Measurements from ENCODE around the gene RTN4IP1.
"Not testable (repeated sequence)": the region's sequence is repeated elsewhere in the genome, so short reads cannot be mapped to it uniquely, and the experiment has no call there.

The RTN4IP1 gene

GRCh38 chr6:106629103-106629858, at the start of gene RTN4IP1, which contains the start of gene QRSL1:
TSS of gene RTN4IP1 (minus strand) at chr6:106629498. CDS start at chr6:106629021, 477 bp downstream.
TSS of gene QRSL1 (plus strand) at chr6:106629578. CDS start at chr6:106629682, 104 bp downstream.
- peak; percentile 85 for DNase-seq

GRCh38 chr6:106677282-106677681, 48.0 kb upstream of the RTN4IP1 start:
- no peak for DNase-seq

GRCh38 chr6:106674541-106675229, 45.4 kb upstream of the RTN4IP1 start:
- DNase-seq, result no peak

GRCh38 chr6:106671651-106672050, 42.4 kb upstream of the RTN4IP1 start:
- no peak for DNase-seq

- DNase-seq, result no peak
These were observed 40.9 kb upstream of the RTN4IP1 start for GRCh38 chr6:106670236-106670635.

GRCh38 chr6:106667022-106667402, 37.7 kb upstream of the RTN4IP1 start:
- DNase-seq, result no peak

- DNase-seq, result no peak
These were observed 37.2 kb upstream of the RTN4IP1 start for GRCh38 chr6:106666282-106667021.

GRCh38 chr6:106662458-106662857, 33.2 kb upstream of the RTN4IP1 start:
- no peak for DNase-seq

- no peak for DNase-seq
These were observed 30.6 kb upstream of the RTN4IP1 start for GRCh38 chr6:106659859-106660258.

GRCh38 chr6:106658469-106658868, 29.2 kb upstream of the RTN4IP1 start:
- no peak for DNase-seq

- DNase-seq, result no peak
These were observed 19.5 kb upstream of the RTN4IP1 start for GRCh38 chr6:106648651-106649308.

- DNase-seq, result no peak
These were observed 13.8 kb upstream of the RTN4IP1 start for GRCh38 chr6:106643061-106643460.

- no peak for DNase-seq
These were observed 13.2 kb upstream of the RTN4IP1 start for GRCh38 chr6:106642476-106642875.

- DNase-seq, result no peak
These were observed 10.5 kb upstream of the RTN4IP1 start for GRCh38 chr6:106639812-106640211.

GRCh38 chr6:106637717-106638341, 8.5 kb upstream of the RTN4IP1 start:
- no peak for DNase-seq

- no peak for DNase-seq
These were observed 7.9 kb upstream of the RTN4IP1 start for GRCh38 chr6:106637051-106637716.

GRCh38 chr6:106634565-106634964, 5.3 kb upstream of the RTN4IP1 start:
- DNase-seq, result no peak

GRCh38 chr6:106631346-106631745, 2.0 kb upstream of the RTN4IP1 start:
- no peak for DNase-seq

- DNase-seq, result no peak
These were observed 1.1 kb upstream of the RTN4IP1 start for GRCh38 chr6:106630366-106630765.

- no peak for DNase-seq
These were observed 513 bp upstream of the RTN4IP1 start for GRCh38 chr6:106629859-106630163.

- no peak for DNase-seq
These were observed 618 bp downstream of the RTN4IP1 start for GRCh38 chr6:106628658-106629102.

GRCh38 chr6:106627760-106628159, 1.5 kb downstream of the RTN4IP1 start:
- not testable (repeated sequence) for DNase-seq

All from CD4-positive, alpha-beta T cell treated with Interleukin-17A for 4 hours (primary cell).